Measurements from ENCODE around the gene MGST3. TPM values are rescaled to one million over a fixed set of nuclear protein-coding genes. Genes with fewer than 3 reads are reported as not detected.
"Not testable (repeated sequence)": the region's sequence is repeated elsewhere in the genome, so short reads cannot be mapped to it uniquely, and the experiment has no call there.

Gene MGST3
- total RNA-seq, 1 experiment from 2014 or later = 90.1 TPM

DNA sequence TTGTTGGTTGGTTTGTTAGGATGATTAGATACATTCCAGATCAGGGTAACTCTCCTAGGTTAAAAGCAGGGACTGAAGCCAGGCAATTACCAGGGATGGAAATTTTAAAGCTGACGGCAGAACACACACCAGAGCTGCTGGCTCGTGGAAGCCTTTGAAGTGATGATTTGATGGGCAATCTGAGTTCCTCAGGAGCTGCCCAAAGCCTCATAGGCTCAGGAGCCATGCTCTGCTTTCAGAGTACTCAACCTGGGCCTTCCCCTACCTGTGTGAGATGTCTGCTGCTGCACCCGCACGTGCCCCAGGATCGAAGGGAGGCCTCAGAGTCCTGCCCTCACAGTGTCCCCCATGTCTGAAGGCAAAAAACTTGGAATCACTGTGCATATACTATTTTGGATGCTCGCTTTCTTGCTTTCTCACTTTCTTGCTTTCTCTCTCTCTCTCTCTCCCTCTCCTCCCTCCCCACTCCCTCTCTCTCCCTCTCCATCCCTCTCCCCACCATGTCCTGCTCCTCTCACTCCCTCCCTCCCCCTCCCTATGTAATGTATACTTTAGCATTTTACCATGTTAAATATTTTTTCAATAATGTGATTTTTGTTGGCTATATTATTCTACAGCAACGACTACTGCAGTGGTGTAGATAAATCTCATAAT, 18.0 kb downstream of the MGST3 start:
- Histone ChIP-seq H3K4me3 (no peak overlapping the region), H3K9me2 (ENCODE audit: insufficient read depth) (no peaks in the 10 kb centered on the region), H3K4me1 (replicated peaks; ENCODE audit: insufficient read depth) (peaks cover 14% of the 10 kb centered on the region), H3K27me3 (ENCODE audit: insufficient read depth, low read depth) (no peaks in the 10 kb centered on the region), H3K36me3 (ENCODE audit: low read depth) (no peaks in the 10 kb centered on the region), H3K79me2 (ENCODE audit: low read depth) (no peaks in the 10 kb centered on the region), H2AFZ (no peak overlapping the region), H4K20me1 (ENCODE audit: insufficient read depth) (no peaks in the 10 kb centered on the region), H3K27ac (no peak overlapping the region), H3K4me2 (no peak overlapping the region), H3F3A (ENCODE audit: insufficient read depth, low read depth) (no peaks in the 10 kb centered on the region), H3K9me3 (ENCODE audit: insufficient read depth, low read depth) (no peaks in the 10 kb centered on the region)
- no TSS peak for BruUV-seq (replicated peaks)
- ChIA-PET POLR2A (ENCODE audit: unreplicated experiment) (no interaction called here), CTCF (no interaction called here)
- DNase-seq = no peak
- no peak for TF ChIP-seq EZH2 (IDR thresholded peaks at IDR 0.05; ENCODE audit: low read depth)
- no peak for TF ChIP-seq CTCF (conservative IDR thresholded peaks at IDR 0.05)
- intact Hi-C loops (cut with micrococcal nuclease; ENCODE audit: unreplicated experiment) = no loop called here

DNA sequence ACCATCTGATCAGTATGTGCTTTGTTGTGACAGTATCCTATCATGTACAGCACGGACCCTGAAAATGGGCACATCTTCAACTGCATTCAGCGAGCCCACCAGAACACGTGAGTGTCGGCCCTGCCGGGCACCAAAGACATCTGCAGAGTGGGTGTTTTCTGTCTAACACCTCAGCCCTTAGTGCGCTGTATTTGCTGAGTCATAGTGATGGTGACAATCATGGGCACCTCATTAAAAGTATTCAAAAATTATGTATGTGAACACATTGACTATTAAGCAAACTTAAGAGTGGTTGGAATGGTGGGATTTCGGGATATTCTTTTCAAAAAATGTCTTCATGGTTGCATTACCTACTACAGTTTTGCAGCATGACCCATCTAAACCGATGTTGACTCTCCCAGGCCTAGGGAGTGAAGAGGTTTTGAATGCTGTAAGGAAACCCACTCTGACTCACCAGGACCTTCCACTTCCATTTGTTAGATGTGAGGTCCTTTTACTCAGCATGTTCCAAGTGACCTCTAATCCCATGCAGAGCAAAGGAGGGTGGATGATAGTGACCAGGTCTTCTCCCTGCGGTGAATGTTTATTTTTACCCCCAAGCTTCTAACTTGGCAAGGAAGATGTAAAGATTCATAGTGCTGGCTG, 20.1 kb downstream of the MGST3 start:
- intact Hi-C loops (cut with micrococcal nuclease; ENCODE audit: unreplicated experiment) = no loop called here
- no peak for DNase-seq
- TF ChIP-seq EZH2 (IDR thresholded peaks at IDR 0.05; ENCODE audit: low read depth) (no peak), CTCF (conservative IDR thresholded peaks at IDR 0.05) (no peak)
- peaks cover 2% of the 10 kb centered on the region; the same call in 1 of the 2 replicates for H3K4me1 ChIP-seq (replicated peaks; ENCODE audit: insufficient read depth)
- H3K27ac ChIP-seq = no peak overlapping the region
- no TSS peak for BruUV-seq (replicated peaks)
- H3K36me3 ChIP-seq (ENCODE audit: low read depth) = no peaks in the 10 kb centered on the region; the same call in 1 of the 2 replicates
- no peaks in the 10 kb centered on the region for H3K79me2 ChIP-seq (ENCODE audit: low read depth)
- H4K20me1 ChIP-seq (ENCODE audit: insufficient read depth) = no peaks in the 10 kb centered on the region
- H3K9me3 ChIP-seq (ENCODE audit: insufficient read depth, low read depth) = no peaks in the 10 kb centered on the region
- no peaks in the 10 kb centered on the region for H3K27me3 ChIP-seq (ENCODE audit: insufficient read depth, low read depth)
- POLR2A ChIA-PET (ENCODE audit: unreplicated experiment) = no interaction called here
- H3K9me2 ChIP-seq (ENCODE audit: insufficient read depth) = no peaks in the 10 kb centered on the region
- no peak overlapping the region for H3K4me3 ChIP-seq
- H2AFZ ChIP-seq = no peak overlapping the region
- CTCF ChIA-PET = no interaction called here
- no peak overlapping the region for H3K4me2 ChIP-seq
- no peaks in the 10 kb centered on the region for H3F3A ChIP-seq (ENCODE audit: insufficient read depth, low read depth)

DNA sequence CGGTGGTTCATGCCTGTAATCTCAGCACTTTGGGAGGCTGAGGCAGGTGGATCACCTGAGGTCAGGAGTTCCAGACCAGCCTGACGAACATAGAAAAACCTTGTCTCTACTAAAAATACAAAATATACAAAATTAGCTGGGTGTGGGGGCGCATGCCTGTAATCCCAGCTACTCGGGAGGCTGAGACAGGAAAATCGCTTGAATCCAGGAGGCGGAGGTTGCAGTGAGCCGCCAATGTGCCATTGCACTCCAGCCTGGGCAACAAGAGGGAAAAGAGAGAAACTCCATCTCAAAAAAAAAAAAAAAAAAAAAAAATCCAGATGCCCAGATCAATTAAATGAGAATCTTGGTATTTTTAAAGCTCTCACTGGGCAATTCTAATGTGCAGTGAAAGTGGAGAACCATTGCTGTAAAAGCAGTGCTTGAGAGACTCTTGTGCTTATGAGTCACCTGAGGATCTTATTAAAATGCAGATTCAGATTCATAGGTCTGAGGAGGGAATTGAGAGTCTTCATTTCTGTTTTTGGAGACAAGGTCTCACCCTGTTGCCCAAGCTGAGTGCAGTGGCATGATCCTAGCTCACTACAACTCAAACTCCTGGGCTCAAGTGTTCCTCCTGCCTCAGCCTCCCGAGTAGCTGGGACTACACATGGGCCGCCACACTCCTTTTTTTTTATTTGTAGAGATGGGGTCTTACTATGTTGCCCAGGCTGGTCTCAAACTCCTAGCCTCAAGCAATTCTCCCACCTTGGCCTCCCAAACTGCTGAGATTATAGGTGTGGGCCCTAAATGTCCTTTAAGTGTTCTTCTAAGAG, 27.9 kb downstream of the MGST3 start:
- H3K4me3 ChIP-seq; H3F3A ChIP-seq (ENCODE audit: insufficient read depth, low read depth); H3K36me3 ChIP-seq (ENCODE audit: low read depth); BruUV-seq (replicated peaks); H3K4me2 ChIP-seq; H4K20me1 ChIP-seq (ENCODE audit: insufficient read depth); CTCF ChIA-PET; POLR2A ChIA-PET (ENCODE audit: unreplicated experiment); H3K79me2 ChIP-seq (ENCODE audit: low read depth); H3K27ac ChIP-seq; H3K27me3 ChIP-seq (ENCODE audit: insufficient read depth, low read depth); DNase-seq; H3K9me3 ChIP-seq (ENCODE audit: insufficient read depth, low read depth); H3K4me1 ChIP-seq (replicated peaks; ENCODE audit: insufficient read depth); intact Hi-C loops (cut with micrococcal nuclease; ENCODE audit: unreplicated experiment); H2AFZ ChIP-seq; H3K9me2 ChIP-seq (ENCODE audit: insufficient read depth): not testable (repeated sequence)

All from PC-9 (cell line).